NCI-H2029 treated with DMSO at 0.1 percent for 48 hours (cell line): ENCODE measurements around the gene CRY2.
"Not testable (repeated sequence)": the region's sequence is repeated elsewhere in the genome, so short reads cannot be mapped to it uniquely, and the experiment has no call there.

Experiments
- DNase-seq: peaks from one replicate; lab custom pipeline; 2025; lab: John Stamatoyannopoulos, UW

CRY2 gene

GRCh38 chr11:45899448-45900174 is 52.3 kb downstream of the CRY2 start:
- DNase-seq: peak; percentile 63

GRCh38 chr11:45900175-45900800 is 53.0 kb downstream of the CRY2 start:
- not testable (repeated sequence) for DNase-seq

GRCh38 chr11:45900916-45901617 is 53.8 kb downstream of the CRY2 start:
- DNase-seq: no peak

GRCh38 chr11:45901626-45902025 is 54.4 kb downstream of the CRY2 start:
- DNase-seq: no peak

GRCh38 chr11:45902452-45903380 is 55.4 kb downstream of the CRY2 start:
- no peak for DNase-seq

- DNase-seq: no peak
These were observed 57.1 kb downstream of the CRY2 start for GRCh38 chr11:45904309-45904915.

- no peak for DNase-seq
These were observed 57.8 kb downstream of the CRY2 start for GRCh38 chr11:45905095-45905494.

- not testable (repeated sequence) for DNase-seq
These were observed 58.3 kb downstream of the CRY2 start for GRCh38 chr11:45905576-45905975.

GRCh38 chr11:45906096-45906682 is 58.9 kb downstream of the CRY2 start:
- no peak for DNase-seq

GRCh38 chr11:45906965-45907611 is 59.8 kb downstream of the CRY2 start, which contains the start of gene FREY1:
Gene FREY1, minus strand, starts transcription at chr11:45907271. Its CDS starts 26 bp downstream, at chr11:45907245.
- no peak for DNase-seq

- DNase-seq: no peak
These were observed 60.7 kb downstream of the CRY2 start for GRCh38 chr11:45907911-45908370.

- no peak for DNase-seq
These were observed 62.6 kb downstream of the CRY2 start for GRCh38 chr11:45909594-45910475.

- DNase-seq: no peak
These were observed 63.3 kb downstream of the CRY2 start for GRCh38 chr11:45910623-45911022.

GRCh38 chr11:45913514-45913913 is 66.2 kb downstream of the CRY2 start:
- no peak for DNase-seq

- no peak for DNase-seq
These were observed 66.8 kb downstream of the CRY2 start for GRCh38 chr11:45913942-45914635.

- DNase-seq: no peak
These were observed 68.2 kb downstream of the CRY2 start for GRCh38 chr11:45915446-45915845.

GRCh38 chr11:45917286-45917622 is 70.0 kb downstream of the CRY2 start:
- no peak for DNase-seq

GRCh38 chr11:45917623-45918330 is 70.5 kb downstream of the CRY2 start, which contains the start of gene PEX16:
Gene PEX16, minus strand, starts transcription at chr11:45917877. Its CDS starts 66 bp downstream, at chr11:45917811.
- DNase-seq: peak; percentile 97
